Fibroblast of pulmonary artery (primary cell): Measurements from ENCODE around the gene TSHZ1.

Experiments used
- DNase-seq: peaks from one replicate; pipeline ENCODE4 v3.0.0-alpha.2; 2010; ENCODE audit warnings: low read depth
- H3K4me3 ChIP-seq: replicated peaks from 2 replicates; pipeline ENCODE4 v1.5.1; 2011; ENCODE audit warnings: low read depth, mild to moderate bottlenecking, control low read depth, low read length, moderate library complexity
- TF ChIP-seq, protein P1 (sequence below): IDR thresholded peaks from 2 replicates; pipeline ENCODE4 v1.5.1; 2011; ENCODE audit warnings: mild to moderate bottlenecking, control low read depth, low read length, inconsistent platforms; ENCODE audit errors: missing control alignments

The TSHZ1 gene

GRCh38 chr18:75211626-75211952 lies 992 bp downstream of the TSHZ1 start:
- TF ChIP-seq, protein P1, sequence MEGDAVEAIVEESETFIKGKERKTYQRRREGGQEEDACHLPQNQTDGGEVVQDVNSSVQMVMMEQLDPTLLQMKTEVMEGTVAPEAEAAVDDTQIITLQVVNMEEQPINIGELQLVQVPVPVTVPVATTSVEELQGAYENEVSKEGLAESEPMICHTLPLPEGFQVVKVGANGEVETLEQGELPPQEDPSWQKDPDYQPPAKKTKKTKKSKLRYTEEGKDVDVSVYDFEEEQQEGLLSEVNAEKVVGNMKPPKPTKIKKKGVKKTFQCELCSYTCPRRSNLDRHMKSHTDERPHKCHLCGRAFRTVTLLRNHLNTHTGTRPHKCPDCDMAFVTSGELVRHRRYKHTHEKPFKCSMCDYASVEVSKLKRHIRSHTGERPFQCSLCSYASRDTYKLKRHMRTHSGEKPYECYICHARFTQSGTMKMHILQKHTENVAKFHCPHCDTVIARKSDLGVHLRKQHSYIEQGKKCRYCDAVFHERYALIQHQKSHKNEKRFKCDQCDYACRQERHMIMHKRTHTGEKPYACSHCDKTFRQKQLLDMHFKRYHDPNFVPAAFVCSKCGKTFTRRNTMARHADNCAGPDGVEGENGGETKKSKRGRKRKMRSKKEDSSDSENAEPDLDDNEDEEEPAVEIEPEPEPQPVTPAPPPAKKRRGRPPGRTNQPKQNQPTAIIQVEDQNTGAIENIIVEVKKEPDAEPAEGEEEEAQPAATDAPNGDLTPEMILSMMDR = no peak
- DNase-seq = no peak
- peak overlapping the region; percentile 62 for H3K4me3 ChIP-seq

DNA sequence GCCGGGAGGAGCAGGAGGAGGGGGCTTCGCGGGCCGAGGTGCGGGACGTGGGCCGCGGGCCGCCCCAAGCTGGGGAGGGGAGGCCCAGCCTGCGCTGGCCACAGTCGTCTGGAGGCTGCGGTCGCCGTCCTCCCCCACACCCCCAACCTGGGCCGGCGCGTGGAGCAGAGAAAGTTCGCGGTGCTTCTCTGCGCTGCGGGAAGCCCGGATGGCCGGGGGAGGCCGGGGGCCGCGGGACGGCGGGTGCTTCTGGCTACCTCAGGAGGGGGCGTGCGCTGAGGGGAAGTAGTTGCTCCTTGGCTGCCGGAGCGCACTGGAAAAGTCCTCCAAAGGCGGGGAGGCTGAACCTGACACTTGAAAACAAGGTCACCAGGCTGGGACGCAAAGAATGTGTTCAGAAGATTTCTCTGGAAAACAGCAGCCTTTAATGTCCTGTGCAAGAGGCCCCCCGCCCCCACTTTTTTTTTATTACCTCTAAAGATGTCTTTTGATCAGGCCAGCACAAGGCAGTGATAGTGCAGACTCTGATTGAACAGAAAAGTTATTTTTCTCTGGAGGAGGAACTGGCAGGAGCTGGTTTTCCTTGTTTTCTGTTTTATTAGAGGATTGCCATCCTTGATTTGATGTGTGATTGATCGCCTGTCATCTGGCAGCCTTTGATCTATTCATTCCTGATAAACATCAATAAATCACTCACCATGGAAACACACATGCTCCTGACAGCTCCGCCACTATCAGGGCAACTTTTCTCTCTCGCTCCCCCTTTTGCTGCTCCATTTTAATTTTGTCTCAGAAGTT lies 1.6 kb downstream of the TSHZ1 start:
- no peak for DNase-seq
- peak overlapping the region; percentile 62 for H3K4me3 ChIP-seq
- TF ChIP-seq, protein P1 = no peak

DNA sequence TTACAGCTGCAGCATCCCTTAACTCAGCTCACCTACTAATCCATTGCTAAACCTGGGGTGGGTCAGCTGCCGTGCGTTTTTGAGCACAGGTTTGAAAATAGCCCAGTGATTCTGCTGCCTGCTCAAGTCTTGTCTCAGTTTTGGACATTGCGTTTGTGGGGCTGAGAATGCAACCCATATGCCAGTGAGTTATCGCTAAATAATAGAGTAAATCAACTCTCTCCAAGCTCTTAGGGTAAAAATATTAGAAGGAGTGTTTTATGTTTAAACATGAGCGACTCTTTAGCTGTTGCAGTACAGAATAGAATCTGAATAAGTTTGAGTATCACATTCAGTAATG lies 2.1 kb downstream of the TSHZ1 start:
- peak overlapping the region; percentile 62 for H3K4me3 ChIP-seq
- TF ChIP-seq, protein P1 = no peak
- DNase-seq = no peak

GRCh38 chr18:75213611-75214331 lies 3.2 kb downstream of the TSHZ1 start:
- DNase-seq = peak; percentile 46
- TF ChIP-seq, protein P1 = no peak
- no peak overlapping the region for H3K4me3 ChIP-seq

- TF ChIP-seq, protein P1 = no peak
- no peak for DNase-seq
- no peak overlapping the region for H3K4me3 ChIP-seq
Observed at GRCh38 chr18:75214332-75214690, 3.7 kb downstream of the TSHZ1 start.

- H3K4me3 ChIP-seq = no peak overlapping the region
- DNase-seq = no peak
- TF ChIP-seq, protein P1 = no peak
Observed at GRCh38 chr18:75214766-75215510, 4.3 kb downstream of the TSHZ1 start.
